H9 (cell line): ENCODE data around the gene TTC24. TPM values are rescaled to one million over a fixed set of nuclear protein-coding genes. Genes with fewer than 3 reads are reported as not detected.
A peak's percentile ranks its signal among the peaks of the same experiment; 100 is the strongest.

Experiments used
- DNase-seq: peaks from one replicate; pipeline ENCODE4 v3.0.0-alpha.2; 2017
- H2AFZ ChIP-seq: one replicate; pipeline ENCODE4 v1.6.1; 2013; ENCODE audit warnings: mild to moderate bottlenecking, low read length, control low read depth, moderate library complexity
- H2AK5ac ChIP-seq: 2 replicates; pipeline ENCODE4 v1.6.1; 2013; ENCODE audit warnings: low read length, control low read depth, mixed read lengths; ENCODE audit not compliant: insufficient read length
- H2BK120ac ChIP-seq: one replicate; pipeline ENCODE4 v1.6.1; 2013; ENCODE audit warnings: low read depth, mild to moderate bottlenecking, low read length, control low read depth, inconsistent platforms; ENCODE audit not compliant: poor library complexity, severe bottlenecking
- H2BK12ac ChIP-seq: 2 replicates; pipeline ENCODE4 v1.6.1; 2013; ENCODE audit warnings: low read length, control low read depth, mixed read lengths, low read depth; ENCODE audit not compliant: insufficient read length
- H2BK15ac ChIP-seq: 2 replicates; pipeline ENCODE4 v1.6.1; 2013; ENCODE audit warnings: low read depth, low read length, control low read depth
- H2BK20ac ChIP-seq: one replicate; pipeline ENCODE4 v1.6.1; 2013; ENCODE audit warnings: low read depth, mild to moderate bottlenecking, low read length, control low read depth, inconsistent platforms; ENCODE audit not compliant: poor library complexity, severe bottlenecking
- H2BK5ac ChIP-seq: 2 replicates; pipeline ENCODE4 v1.6.1; 2013; ENCODE audit warnings: low read length, control low read depth, mixed read lengths; ENCODE audit not compliant: insufficient read length
- H3K14ac ChIP-seq: 2 replicates; pipeline ENCODE4 v1.6.1; 2013; ENCODE audit warnings: low read length, control low read depth; ENCODE audit not compliant: insufficient read depth
- H3K18ac ChIP-seq: 2 replicates; pipeline ENCODE4 v1.6.1; 2013; ENCODE audit warnings: low read depth, mild to moderate bottlenecking, mixed read lengths, low read length, control low read depth; ENCODE audit not compliant: insufficient read length
- H3K23ac ChIP-seq: 2 replicates; pipeline ENCODE4 v1.6.1; 2013; ENCODE audit warnings: low read length, control low read depth, mixed read lengths, low read depth; ENCODE audit not compliant: insufficient read length
- H3K23me2 ChIP-seq: 2 replicates; pipeline ENCODE4 v1.6.1; 2013; ENCODE audit warnings: low read depth, mild to moderate bottlenecking, mixed read lengths, low read length, control low read depth; ENCODE audit not compliant: insufficient read length, poor library complexity, severe bottlenecking
- H3K27ac ChIP-seq: 2 replicates; pipeline ENCODE4 v1.5.1; 2013; ENCODE audit warnings: low read length, control low read depth, mixed read lengths, low read depth; ENCODE audit not compliant: insufficient read length
- H3K27me3 ChIP-seq: 2 replicates; pipeline ENCODE4 v1.6.1; 2013; ENCODE audit warnings: low read length, control low read depth, inconsistent platforms; ENCODE audit not compliant: insufficient read depth
- H3K4ac ChIP-seq: 2 replicates; pipeline ENCODE4 v1.6.1; 2013; ENCODE audit warnings: low read depth, mild to moderate bottlenecking, control low read depth, inconsistent platforms, low read length, moderate library complexity
- H3K4me1 ChIP-seq: 2 replicates; pipeline ENCODE4 v1.6.1; 2013; ENCODE audit warnings: low read length, control low read depth, inconsistent platforms; ENCODE audit not compliant: insufficient read depth
- H3K4me2 ChIP-seq: 2 replicates; pipeline ENCODE4 v1.6.1; 2013; ENCODE audit warnings: low read length, control low read depth, mixed read lengths; ENCODE audit not compliant: insufficient read length, insufficient read depth
- H3K56ac ChIP-seq: 2 replicates; pipeline ENCODE4 v1.6.1; 2013; ENCODE audit warnings: low read depth, mild to moderate bottlenecking, mixed read lengths, low read length, control low read depth; ENCODE audit not compliant: insufficient read length
- H3K79me1 ChIP-seq: 2 replicates; pipeline ENCODE4 v1.6.1; 2013; ENCODE audit warnings: low read depth, mild to moderate bottlenecking, moderate library complexity, low read length, control low read depth, inconsistent platforms; ENCODE audit not compliant: insufficient read depth, poor library complexity, severe bottlenecking
- H3K79me2 ChIP-seq: 2 replicates; pipeline ENCODE4 v1.6.1; 2013; ENCODE audit warnings: low read length, control low read depth, inconsistent platforms; ENCODE audit not compliant: insufficient read depth
- H3K9ac ChIP-seq: 2 replicates; pipeline ENCODE4 v1.6.1; 2013; ENCODE audit warnings: low read length, control low read depth, mixed read lengths; ENCODE audit not compliant: insufficient read length; ENCODE audit errors: extremely low read depth
- H3K9me3 ChIP-seq: one replicate; pipeline ENCODE4 v1.6.1; 2013; ENCODE audit warnings: low read depth, low read length, inconsistent platforms; ENCODE audit not compliant: control insufficient read depth
- H3T11ph ChIP-seq: one replicate; pipeline ENCODE4 v1.6.1; 2013; ENCODE audit warnings: mild to moderate bottlenecking, low read length, control low read depth, inconsistent platforms
- H4K20me1 ChIP-seq: one replicate; pipeline ENCODE4 v1.6.1; 2013; ENCODE audit not compliant: control insufficient read depth, insufficient read length, insufficient read depth
- H4K5ac ChIP-seq: 2 replicates; pipeline ENCODE4 v1.6.1; 2013; ENCODE audit warnings: low read depth, mild to moderate bottlenecking, mixed read lengths, low read length, control low read depth; ENCODE audit not compliant: insufficient read length
- H4K8ac ChIP-seq: replicated peaks from 2 replicates; pipeline ENCODE4 v1.6.1; 2013; ENCODE audit warnings: low read length, control low read depth, mixed read lengths, low read depth; ENCODE audit not compliant: insufficient read length
- H4K91ac ChIP-seq: 2 replicates; pipeline ENCODE4 v1.6.1; 2013; ENCODE audit warnings: low read depth, mild to moderate bottlenecking, moderate library complexity, mixed read lengths, low read length, control low read depth; ENCODE audit not compliant: insufficient read length
- H3K27ac Mint-ChIP-seq, 3 experiments: 2 replicates in 2 of 3; 3 replicates in 1 of 3; pipeline ENCODE4 v1.8.0; 2020 to 2021; ENCODE audit warnings: mixed read lengths in 3 of 3, mild to moderate bottlenecking in 1 of 3, moderate library complexity in 1 of 3
- H3K27me3 Mint-ChIP-seq: 2 replicates; pipeline ENCODE4 v1.8.0; 2021; ENCODE audit warnings: low read depth, mild to moderate bottlenecking, moderate library complexity, mixed read lengths
- H3K36me3 Mint-ChIP-seq, 3 experiments: 2 replicates in 2 of 3; 3 replicates in 1 of 3; pipeline ENCODE4 v1.8.0; 2020 to 2021; ENCODE audit warnings: low read depth in 3 of 3, mixed read lengths in 3 of 3; ENCODE audit not compliant: insufficient read depth in 1 of 3
- H3K4me1 Mint-ChIP-seq, 2 experiments: 2 replicates each; pipeline ENCODE4 v1.8.0; 2020; ENCODE audit warnings: mixed read lengths in 2 of 2
- H3K4me3 Mint-ChIP-seq, 2 experiments: 2 replicates in 1 of 2; 3 replicates in 1 of 2; pipeline ENCODE4 v1.8.0; 2020 to 2021; ENCODE audit warnings: mild to moderate bottlenecking in 2 of 2, mixed read lengths in 2 of 2, moderate library complexity in 1 of 2
- H3K9me3 Mint-ChIP-seq, 2 experiments: 2 replicates in 1 of 2; 3 replicates in 1 of 2; pipeline ENCODE4 v1.8.0; 2020; ENCODE audit warnings: mild to moderate bottlenecking in 2 of 2, mixed read lengths in 2 of 2, moderate library complexity in 1 of 2
- WGBS: extraction: QIAGEN DNeasy Blood & Tissue Kit; methylation state at CpG from one replicate; pipeline ENCODE4 v1.1.7; 2013; ENCODE audit warnings: missing lambda C conversion rate, low lambda C conversion rate, mixed read lengths; ENCODE audit not compliant: insufficient read length; ENCODE audit errors: extremely low coverage; 5-methylcytosine and 5-hydroxymethylcytosine counted together
- total RNA-seq: library from RNA; stranded (reverse); gene quantifications from 2 replicates; pipeline ENCODE4 v1.2.1, GENCODE V29; 2021
- TF ChIP-seq, protein P1 (sequence below): fragments of 200-600 bp; sonication (generic); conservative IDR thresholded peaks from 3 replicates; pipeline ENCODE4 v1.8.0; 2021; ENCODE audit warnings: antibody characterized with exemption, mild to moderate bottlenecking

TTC24 gene
- total RNA-seq, 1 experiment from 2014 or later = 0.26 TPM

DNA sequence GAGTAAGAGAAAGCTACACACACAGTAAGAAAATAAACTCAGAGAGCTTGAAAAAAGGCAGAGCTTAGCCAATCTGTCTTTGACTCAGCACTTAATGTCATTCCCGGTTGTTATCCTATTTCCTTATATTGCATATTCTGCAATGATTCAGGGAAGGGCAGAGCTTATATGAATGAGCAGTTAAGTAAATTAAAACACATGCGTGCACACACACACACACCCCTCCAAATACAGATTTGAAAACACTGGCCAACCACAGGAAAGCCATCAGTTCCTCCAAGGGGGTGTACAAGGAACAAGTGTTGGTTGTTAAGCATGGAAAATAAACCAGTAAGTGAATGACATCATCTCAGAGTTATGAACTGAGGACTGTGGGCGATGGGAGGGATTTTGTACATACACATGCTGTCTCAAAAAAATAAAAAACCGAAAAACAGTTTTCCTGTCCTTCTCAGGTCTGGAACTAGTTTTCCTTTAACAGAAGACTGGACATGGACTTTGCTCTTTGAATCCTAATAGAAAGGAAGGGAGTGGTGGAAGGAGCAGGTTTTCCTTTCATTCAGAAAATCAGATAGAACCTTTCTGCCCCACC is 8.2 kb upstream of the TTC24 start:
- Histone ChIP-seq H3K18ac (no peak overlapping the region), H3K56ac (no peak overlapping the region), H3K23ac (no peak overlapping the region), H2BK15ac (no peak overlapping the region), H2BK120ac (no peak overlapping the region), H3K79me2 (no peaks in the 10 kb centered on the region; the same call in 1 of the 2 replicates), H3K14ac (no peak overlapping the region), H2BK5ac (no peak overlapping the region), H4K5ac (no peak overlapping the region), H4K20me1 (no peaks in the 10 kb centered on the region), H3K4me2 (peak overlapping the region; percentile 80), H3K79me1 (no peaks in the 10 kb centered on the region), H2AFZ (no peak overlapping the region), H3K23me2 (no peaks in the 10 kb centered on the region), H4K8ac (no peak overlapping the region), H3K27me3 (no peaks in the 10 kb centered on the region), H3K4ac (no peak overlapping the region), H3T11ph (no peak overlapping the region), H3K9me3 (no peaks in the 10 kb centered on the region), H2AK5ac (no peak overlapping the region), H2BK20ac (no peak overlapping the region), H3K9ac (peak overlapping the region; percentile 38), H4K91ac (no peak overlapping the region), H2BK12ac (no peak overlapping the region), H3K4me1 (no peaks in the 10 kb centered on the region; the same call in 1 of the 2 replicates), H3K27ac (no peak overlapping the region)
- TF ChIP-seq, protein P1, sequence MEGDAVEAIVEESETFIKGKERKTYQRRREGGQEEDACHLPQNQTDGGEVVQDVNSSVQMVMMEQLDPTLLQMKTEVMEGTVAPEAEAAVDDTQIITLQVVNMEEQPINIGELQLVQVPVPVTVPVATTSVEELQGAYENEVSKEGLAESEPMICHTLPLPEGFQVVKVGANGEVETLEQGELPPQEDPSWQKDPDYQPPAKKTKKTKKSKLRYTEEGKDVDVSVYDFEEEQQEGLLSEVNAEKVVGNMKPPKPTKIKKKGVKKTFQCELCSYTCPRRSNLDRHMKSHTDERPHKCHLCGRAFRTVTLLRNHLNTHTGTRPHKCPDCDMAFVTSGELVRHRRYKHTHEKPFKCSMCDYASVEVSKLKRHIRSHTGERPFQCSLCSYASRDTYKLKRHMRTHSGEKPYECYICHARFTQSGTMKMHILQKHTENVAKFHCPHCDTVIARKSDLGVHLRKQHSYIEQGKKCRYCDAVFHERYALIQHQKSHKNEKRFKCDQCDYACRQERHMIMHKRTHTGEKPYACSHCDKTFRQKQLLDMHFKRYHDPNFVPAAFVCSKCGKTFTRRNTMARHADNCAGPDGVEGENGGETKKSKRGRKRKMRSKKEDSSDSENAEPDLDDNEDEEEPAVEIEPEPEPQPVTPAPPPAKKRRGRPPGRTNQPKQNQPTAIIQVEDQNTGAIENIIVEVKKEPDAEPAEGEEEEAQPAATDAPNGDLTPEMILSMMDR = no peak
- WGBS = no CpG with 5 or more reads among the region's 4 CpGs
- Mint-ChIP-seq H3K9me3 (no peaks in the 10 kb centered on the region), H3K27me3 (peaks cover 7% of the 10 kb centered on the region), H3K4me3 (peak overlapping the region; percentile 95 to 100), H3K36me3 (peaks cover 6 to 24% (median 22%) of the 10 kb centered on the region in 3 experiments; a peak in 5 of 7 replicates), H3K4me1 (peaks cover 14 to 15% of the 10 kb centered on the region in 2 experiments), H3K27ac (no peak overlapping the region)
- no peak for DNase-seq
